ENCODE data around the gene RAMP2.
A peak's percentile ranks its signal among the peaks of the same experiment; 100 is the strongest.
"Not testable (repeated sequence)": the region's sequence is repeated elsewhere in the genome, so short reads cannot be mapped to it uniquely, and the experiment has no call there.

The RAMP2 gene

DNA sequence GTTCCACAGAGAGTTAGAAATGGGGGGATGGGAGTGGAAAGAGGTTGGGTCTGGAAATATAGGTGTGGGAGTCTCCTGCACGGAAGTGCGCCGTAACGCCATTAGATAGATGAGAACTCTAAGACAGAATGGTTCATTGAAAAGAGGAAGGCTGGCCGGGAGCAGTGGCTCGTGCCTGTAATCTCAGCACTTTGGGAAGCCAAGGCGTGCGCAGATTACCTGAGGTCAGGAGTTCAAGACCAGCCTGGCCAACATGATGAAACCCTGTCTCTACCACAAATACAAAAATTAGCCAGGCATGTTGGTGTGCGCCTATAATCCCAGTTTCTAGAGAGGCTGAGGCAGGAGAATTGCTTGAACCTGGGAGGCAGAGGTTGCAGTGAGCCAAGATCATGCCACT is 7.0 kb downstream of the RAMP2 start:
- DNase-seq (ENCODE audit: low read depth in 2 of 2) = not testable (repeated sequence)

DNA sequence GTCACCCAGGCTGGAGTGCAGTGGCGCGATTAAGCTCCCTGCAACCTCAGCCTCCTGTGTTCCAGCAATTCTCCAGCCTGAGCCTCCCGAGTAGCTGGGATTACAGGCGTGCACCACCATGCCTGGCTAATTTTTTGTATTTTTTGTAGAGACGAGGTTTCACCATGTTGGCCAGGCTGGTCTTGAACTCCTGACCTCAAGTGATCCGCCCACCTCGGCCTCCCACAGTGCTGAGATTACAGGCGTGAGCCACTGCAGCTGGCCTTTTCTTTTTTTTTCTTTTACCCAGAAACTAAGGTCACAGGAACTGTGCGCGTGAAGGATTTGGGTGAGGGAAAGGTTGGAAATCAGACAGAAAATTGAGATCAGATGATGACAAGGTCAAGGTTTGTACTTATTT is 8.9 kb downstream of the RAMP2 start:
- not testable (repeated sequence) for DNase-seq (ENCODE audit: low read depth in 2 of 2)

DNA sequence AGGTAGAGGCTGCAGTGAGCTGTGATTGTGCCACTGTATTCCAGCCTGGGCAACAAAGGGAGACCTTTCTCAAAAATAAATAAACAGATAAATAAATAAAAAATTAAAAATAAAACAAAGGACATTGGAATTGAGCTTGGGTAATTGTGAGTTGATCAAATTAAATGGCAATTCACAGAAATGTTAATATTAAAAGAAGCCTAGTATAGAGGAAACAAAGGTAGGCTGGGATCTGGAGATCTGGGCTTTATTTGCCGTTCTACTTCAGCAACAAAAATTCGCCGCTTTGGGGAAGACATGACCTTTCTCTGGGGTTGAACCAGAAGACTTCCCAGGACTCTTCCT is 11.9 kb downstream of the RAMP2 start:
- DNase-seq (ENCODE audit: low read depth in 2 of 2) = no peak

DNA sequence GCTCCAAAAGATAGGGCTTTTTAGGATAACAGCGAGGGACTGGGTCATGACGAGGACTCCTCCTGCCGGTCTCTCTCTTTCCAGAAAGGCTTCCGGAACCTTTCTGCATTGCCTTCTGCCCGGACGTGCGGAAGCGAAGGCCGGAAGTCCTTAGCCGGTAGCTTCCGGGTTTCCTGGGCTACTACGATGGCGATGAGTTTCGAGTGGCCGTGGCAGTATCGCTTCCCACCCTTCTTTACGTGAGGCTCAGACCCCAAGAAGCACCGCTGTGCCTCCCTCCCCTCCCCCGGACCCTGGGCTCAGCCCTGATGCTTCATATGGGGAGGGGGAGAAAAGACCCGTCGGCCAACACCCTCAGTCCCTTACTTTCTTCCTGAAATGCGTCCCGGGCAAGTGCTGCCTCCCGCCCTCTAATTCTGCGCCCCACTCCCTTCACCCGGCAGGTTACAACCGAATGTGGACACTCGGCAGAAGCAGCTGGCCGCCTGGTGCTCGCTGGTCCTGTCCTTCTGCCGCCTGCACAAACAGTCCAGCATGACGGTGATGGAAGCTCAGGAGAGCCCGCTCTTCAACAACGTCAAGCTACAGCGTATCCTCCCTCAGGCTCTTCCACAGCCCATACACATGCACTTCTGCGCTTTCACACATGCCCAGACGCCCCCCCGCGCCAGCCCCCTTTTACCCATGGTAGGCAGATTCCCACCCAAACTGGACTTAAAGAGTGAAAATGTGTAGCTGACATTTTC is 12.4 kb downstream of the RAMP2 start, which contains the start of gene VPS25:
TSS of gene VPS25 (plus strand) at position 160 of the 746 bp plus-strand sequence. CDS start at position 187, 27 bp downstream.
- DNase-seq (ENCODE audit: low read depth in 2 of 2) = peak; percentile 62 to 64

DNA sequence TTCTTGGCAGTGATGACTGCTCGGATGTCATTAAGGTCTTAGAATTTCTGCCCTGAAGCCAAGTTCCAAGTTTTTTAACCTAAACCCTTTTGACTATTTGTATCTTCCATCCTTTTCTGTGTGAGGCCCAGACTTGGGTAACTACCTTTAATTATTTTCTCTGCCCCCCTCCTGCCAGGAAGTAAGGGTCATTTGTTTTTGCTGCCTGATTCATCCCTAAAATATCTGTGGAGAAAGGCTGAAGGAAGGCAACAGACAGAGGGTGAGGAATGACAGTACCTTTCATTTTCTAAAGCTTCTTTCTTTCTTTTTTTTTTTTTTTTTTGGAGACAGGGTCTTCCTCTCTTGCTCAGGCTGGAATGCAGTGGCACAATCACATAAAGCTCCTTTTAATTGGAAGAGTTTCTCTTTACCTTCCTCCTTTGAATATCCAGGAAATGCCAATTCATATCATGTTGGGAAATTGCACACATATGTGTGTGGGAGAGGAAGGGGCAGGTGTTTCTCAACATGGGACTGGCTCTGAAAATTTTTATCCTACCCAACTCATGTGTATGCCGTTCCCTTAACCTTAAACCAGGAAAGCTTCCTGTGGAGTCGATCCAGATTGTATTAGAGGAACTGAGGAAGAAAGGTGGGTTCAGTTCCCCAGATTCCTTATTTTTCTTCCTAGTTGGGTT is 13.2 kb downstream of the RAMP2 start:
- DNase-seq (ENCODE audit: low read depth in 2 of 2) = no peak

DNA sequence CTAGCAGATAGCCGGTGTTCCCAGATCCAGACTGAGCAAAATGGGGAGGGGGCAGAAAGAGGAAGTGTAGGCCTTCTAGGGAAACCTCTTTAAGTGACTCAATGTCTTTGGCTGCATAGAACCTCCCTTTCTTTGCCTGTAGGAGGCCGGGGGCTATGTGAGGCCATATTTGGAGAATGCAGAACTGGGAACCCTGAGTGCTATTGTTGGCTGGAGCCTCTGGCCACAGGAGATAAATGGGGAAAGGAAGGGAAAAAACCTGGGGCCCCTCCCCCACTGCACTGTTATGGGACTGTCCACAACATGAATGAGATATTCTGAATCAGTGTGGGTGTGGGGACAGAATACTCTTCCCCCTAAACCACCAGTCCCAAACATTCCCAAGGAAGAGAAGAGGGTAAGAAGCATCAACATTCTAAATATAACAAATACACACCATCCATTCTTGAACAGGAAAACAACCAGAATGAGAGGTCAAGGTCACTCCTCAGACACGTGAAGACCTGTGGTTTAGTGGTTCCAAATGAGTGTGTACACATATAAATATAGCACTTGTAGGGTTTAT is 14.6 kb downstream of the RAMP2 start:
- no peak for DNase-seq (ENCODE audit: low read depth in 2 of 2)

DNA sequence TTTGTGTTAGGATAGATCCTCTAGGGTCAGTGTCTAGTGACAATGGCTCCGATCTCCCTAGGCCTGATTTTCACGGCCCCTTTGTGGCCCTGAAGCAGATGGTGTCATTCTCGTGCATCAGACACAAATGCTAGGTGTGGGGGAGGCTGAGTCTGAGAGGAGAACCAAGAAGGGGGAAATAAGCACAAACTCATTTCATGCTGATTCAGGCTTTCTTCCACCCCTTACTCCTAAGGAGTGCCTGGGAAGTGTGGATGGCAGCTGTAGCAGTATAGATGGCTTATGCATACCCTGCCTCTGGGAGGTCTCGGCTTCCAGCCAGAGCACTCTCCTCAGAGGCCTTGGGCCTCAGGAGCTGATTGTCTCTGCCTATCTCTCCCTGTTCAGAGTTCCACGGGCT is 17.5 kb downstream of the RAMP2 start:
- DNase-seq (ENCODE audit: low read depth in 2 of 2) = no peak

DNA sequence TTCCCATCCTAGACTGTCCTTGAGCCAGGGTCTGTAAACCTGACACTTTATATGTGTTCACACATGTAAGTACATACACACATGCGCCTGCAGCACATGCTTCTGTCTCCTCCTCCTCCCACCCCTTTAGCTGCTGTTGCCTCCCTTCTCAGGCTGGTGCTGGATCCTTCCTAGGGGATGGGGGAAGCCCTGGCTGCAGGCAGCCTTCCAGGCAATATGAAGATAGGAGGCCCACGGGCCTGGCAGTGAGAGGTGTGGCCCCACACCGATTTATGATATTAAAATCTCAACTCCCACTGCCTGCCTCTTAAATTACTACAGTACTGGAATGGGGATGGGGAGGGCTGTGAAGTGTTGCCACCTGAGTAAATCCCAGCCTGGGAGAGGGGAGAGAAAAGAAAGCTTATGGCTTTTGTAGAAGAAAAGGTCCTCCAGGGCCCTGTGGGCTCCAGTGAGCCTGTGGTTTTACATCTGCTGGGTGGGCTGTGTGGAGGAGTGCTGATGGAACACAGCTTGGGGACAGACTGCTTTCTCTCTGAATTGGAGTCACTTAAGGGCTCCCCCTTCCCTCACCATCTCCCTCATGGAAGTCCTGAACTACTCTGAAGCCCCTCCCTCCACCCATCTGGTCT is 18.4 kb downstream of the RAMP2 start:
- DNase-seq (ENCODE audit: low read depth in 2 of 2) = no peak

DNA sequence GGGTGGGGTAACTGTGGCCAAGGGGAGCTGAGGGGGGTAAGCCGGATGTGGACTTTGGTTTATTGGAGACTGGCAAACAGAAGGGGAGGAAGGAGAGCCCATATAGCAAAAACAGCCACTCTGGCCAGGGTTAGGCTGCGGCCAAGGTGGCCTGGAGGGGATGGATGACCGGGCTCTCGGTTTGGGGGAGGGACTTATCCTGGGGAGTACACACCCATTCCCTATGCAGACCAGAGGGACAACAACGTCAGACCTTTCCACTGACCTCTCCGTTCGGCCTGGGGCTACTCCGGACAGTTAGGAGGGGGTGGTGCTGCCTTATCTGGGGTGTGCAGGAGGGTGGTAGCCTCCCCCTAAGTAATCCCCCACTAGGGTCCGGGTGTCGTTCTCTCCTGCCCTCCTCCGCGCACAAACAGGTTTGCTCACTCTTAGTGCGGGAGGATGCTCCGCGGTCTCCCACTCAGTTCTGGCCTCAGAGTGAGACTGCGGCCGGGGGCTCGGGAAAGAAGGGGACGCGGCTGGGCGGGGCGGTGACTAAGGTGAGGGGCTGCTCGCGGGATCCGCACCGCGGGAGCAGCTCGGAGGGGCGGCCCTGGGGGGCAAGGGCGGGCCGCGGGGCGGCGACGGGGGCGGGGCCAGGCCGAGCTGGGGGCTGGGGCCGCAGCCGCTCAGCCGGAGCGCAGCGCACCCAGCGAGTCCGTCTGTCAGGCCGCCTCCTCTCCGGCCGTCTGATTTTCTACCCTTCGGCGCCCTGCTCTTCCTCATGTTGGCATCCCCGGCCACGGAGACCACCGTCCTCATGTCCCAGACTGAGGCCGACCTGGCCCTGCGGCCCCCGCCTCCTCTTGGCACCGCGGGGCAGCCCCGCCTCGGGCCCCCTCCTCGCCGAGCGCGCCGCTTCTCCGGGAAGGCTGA is 19.2 kb downstream of the RAMP2 start, which contains the start of gene WNK4:
TSS of gene WNK4 (plus strand) at position 675 of the 915 bp plus-strand sequence. CDS start at position 764, 89 bp downstream.
- no peak for DNase-seq (ENCODE audit: low read depth in 2 of 2)

DNA sequence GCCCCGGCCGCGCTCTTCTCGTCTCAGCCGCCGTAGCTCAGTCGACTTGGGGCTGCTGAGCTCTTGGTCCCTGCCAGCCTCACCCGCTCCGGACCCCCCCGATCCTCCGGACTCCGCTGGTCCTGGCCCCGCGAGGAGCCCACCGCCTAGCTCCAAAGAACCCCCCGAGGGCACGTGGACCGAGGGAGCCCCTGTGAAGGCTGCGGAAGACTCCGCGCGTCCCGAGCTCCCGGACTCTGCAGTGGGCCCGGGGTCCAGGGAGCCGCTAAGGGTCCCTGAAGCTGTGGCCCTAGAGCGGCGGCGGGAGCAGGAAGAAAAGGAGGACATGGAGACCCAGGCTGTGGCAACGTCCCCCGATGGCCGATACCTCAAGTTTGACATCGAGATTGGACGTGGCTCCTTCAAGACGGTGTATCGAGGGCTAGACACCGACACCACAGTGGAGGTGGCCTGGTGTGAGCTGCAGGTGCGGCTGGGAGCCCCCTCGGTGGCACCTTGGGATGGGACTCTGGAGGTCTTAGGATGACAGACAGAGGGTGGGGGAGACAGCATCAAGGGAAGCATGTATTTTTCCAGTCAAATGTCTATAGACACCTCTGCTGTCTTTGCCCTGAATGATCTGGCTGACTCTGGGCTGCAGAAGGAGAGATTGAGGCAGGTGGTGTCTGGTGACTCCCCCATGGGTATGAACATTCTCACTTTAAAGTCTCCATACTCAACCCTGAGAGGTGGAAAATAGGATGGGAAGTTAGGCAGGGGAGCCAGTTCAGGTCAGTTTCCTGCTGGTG is 20.0 kb downstream of the RAMP2 start:
- DNase-seq (ENCODE audit: low read depth in 2 of 2) = no peak

DNA sequence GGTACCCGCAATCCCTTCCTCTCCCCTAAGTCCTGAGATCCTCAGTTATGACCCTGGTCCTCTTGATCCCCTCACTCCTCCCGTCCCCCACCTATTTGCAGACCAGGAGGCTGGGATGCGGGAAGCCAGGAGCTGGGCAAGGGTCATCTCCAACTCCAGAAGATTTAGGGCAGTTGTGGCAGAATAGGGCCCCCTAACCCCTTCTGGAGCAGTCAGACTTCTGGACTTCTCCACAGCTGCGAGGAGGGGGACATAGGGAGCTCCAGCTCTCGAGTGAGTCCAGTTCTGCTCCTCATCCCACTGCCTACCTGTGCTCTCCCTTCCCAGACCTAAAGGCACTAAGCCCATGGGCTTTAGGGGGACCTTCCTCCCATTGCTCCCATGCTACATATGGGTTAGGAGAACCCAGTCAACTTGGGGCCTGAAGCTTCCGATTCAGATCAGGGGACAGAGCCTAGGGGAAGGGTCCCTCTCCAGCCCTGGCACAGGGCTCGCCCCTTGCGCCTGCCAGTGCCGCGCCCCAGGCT is 20.7 kb downstream of the RAMP2 start:
- no peak for DNase-seq (ENCODE audit: low read depth in 2 of 2)

DNA sequence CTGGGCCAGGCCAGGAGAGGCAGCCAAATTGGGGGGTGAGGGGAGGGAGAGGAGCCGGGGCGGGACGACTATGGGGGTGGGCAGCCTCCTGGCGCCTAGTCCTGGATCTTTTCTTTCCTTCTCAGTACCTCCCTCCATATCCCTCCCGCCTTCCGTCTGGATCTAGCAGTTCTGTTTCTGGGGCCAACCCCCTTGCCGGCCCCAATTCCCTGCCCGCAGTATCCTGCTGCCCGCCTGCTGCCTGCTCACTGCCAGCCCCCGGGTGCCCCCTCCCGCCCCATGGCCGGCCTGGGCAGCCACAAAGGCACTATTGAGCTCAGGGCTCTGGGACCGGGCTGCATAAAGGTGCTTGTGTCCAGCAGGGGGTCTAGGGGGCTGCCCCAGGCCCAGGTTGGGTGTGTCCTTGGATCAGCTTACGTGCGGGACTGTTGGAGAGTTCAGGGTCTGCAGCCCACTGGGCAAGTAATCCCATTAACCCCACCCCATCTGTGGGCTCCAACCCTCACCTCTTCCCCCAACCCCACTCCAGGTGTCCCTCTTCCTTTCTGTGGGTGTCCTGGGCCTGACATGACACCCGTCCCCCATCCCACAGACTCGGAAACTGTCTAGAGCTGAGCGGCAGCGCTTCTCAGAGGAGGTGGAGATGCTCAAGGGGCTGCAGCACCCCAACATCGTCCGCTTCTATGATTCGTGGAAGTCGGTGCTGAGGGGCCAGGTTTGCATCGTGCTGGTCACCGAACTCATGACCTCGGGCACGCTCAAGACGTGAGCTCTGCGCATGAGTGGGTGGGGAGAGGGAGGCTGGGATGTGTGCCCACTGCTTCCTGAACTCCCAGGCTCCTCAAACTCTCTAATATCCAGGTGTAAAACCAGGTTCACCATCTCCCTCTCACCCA is 21.4 kb downstream of the RAMP2 start:
- no peak for DNase-seq (ENCODE audit: low read depth in 2 of 2)

DNA sequence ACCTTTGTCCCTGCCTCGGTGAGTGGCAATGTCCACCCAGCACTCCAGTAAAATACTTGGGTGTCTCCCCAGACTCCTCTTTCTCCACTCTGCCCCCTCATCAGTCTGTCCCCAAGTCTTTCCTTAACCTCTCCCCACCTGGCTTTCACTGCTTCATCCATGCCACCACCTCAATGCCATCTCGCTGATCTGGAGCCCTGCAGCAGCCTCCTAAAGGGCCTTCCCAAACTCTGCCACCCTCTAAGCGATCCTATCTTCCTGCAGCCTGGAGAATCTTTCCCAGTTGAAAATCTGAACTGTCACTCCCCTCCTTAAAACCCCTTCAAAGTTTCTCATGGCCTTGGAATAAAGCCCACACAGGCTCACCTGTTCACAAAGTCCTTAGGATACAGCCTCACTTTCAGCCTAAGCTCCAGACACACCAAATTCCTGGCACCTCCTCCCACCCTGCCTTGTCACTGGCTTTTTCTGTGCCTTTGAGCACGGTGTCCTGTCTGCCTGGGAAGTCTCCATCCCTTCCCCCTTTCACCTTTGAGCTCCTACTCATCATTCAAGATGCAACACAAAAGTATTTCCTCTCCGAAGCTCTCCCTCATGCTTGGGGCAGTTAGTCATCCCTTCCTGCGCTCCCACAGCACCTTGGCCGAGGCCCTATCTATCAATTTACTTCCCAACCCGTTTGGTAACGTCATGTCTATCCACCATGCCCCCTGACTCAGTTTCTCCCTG is 22.2 kb downstream of the RAMP2 start:
- peak; percentile 40 to 42 for DNase-seq (ENCODE audit: low read depth in 2 of 2)

DNA sequence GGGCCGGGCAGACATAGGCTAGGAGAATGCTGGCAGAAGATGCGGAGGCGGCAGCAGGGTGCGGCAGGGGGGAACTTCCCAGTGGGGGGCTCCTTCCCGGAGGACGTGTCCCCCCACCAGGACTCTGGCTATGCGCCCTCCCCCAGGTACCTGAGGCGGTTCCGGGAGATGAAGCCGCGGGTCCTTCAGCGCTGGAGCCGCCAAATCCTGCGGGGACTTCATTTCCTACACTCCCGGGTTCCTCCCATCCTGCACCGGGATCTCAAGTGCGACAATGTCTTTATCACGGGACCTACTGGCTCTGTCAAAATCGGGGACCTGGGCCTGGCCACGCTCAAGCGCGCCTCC is 22.7 kb downstream of the RAMP2 start:
- no peak for DNase-seq (ENCODE audit: low read depth in 2 of 2)

DNA sequence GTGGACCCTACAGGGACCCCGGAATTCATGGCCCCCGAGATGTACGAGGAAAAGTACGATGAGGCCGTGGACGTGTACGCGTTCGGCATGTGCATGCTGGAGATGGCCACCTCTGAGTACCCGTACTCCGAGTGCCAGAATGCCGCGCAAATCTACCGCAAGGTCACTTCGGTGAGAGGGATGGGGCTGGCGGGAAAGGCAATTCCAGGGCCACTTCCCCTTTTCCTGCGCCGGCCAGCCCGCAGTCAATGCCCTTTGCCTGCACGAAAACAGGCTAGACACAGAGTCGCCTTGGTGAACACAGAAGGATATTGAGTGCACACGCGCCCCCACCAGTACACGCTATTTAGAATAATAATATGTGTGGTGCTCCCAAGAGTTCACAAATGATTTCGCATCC is 23.4 kb downstream of the RAMP2 start:
- DNase-seq (ENCODE audit: low read depth in 2 of 2) = no peak

DNA sequence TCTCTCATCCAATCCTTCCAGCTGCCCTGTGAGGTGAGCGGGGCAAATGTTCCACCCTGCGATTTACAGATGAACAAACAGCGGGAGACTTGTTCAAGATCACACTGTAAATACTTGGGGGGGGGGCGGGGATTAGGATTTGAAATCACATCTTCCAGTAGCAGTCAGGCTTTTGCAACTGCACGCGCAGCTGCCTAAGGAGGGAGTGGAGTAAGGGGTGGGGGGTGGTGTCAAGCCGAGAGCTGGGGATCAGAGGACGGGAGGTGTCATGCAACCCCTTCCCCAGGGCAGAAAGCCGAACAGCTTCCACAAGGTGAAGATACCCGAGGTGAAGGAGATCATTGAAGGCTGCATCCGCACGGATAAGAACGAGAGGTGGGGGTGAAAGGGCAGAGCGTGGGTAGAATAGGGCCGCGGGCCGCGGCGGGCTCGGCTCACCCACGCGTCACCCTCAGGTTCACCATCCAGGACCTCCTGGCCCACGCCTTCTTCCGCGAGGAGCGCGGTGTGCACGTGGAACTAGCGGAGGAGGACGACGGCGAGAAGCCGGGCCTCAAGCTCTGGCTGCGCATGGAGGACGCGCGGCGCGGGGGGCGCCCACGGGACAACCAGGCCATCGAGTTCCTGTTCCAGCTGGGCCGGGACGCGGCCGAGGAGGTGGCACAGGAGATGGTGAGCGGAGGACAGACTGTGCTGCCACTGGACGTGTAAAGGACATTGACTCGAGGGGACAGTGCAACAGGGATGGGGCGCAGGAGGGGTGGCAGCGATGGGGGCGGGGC is 24.0 kb downstream of the RAMP2 start:
- DNase-seq (ENCODE audit: low read depth in 2 of 2) = no peak

DNA sequence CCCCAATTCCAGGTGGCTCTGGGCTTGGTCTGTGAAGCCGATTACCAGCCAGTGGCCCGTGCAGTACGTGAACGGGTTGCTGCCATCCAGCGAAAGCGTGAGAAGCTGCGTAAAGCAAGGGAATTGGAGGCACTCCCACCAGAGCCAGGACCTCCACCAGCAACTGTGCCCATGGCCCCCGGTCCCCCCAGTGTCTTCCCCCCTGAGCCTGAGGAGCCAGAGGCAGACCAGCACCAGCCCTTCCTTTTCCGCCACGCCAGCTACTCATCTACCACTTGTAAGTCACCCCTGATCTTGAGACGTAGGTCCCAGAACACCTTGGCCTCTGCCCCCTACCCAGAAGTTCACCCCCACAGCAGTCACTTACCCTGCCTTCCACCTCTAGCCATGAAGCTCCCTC is 26.2 kb downstream of the RAMP2 start:
- DNase-seq (ENCODE audit: low read depth in 2 of 2) = no peak

DNA sequence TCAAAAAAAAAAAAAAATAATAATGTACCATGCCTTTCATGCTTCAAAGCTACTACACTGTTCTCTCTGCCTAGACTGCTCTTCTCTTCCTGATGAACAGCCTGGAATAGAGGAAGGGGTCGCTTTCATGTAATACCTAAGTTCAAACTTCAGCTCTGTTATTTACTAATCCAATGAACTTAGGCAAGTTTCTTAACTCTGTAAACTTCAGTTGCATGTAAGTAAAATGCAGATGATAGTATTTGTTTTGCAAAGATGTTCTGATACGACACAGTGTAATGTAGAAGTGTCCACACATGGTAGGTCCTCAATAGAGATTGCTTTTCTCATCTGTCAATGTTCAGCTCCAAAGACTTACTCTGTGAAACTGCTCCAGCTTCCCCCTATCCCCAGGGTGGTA is 30.9 kb downstream of the RAMP2 start:
- no peak for DNase-seq (ENCODE audit: low read depth in 2 of 2)
